Measurements from ENCODE around the gene SOD3. TPM values are rescaled to one million over a fixed set of nuclear protein-coding genes. Genes with fewer than 3 reads are reported as not detected.

SOD3 gene, protein sequence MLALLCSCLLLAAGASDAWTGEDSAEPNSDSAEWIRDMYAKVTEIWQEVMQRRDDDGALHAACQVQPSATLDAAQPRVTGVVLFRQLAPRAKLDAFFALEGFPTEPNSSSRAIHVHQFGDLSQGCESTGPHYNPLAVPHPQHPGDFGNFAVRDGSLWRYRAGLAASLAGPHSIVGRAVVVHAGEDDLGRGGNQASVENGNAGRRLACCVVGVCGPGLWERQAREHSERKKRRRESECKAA
- 62.4 TPM for total RNA-seq
- long read RNA-seq, transcript SOD3-201 (2 exons, 1,526 nt), result major isoform, 173 of 194 reads
- long read RNA-seq, partial matches to known transcripts, result 3 of 194 reads
- long read RNA-seq, other reads (novel, unspliced or antisense), result 18 of 194 reads

DNA sequence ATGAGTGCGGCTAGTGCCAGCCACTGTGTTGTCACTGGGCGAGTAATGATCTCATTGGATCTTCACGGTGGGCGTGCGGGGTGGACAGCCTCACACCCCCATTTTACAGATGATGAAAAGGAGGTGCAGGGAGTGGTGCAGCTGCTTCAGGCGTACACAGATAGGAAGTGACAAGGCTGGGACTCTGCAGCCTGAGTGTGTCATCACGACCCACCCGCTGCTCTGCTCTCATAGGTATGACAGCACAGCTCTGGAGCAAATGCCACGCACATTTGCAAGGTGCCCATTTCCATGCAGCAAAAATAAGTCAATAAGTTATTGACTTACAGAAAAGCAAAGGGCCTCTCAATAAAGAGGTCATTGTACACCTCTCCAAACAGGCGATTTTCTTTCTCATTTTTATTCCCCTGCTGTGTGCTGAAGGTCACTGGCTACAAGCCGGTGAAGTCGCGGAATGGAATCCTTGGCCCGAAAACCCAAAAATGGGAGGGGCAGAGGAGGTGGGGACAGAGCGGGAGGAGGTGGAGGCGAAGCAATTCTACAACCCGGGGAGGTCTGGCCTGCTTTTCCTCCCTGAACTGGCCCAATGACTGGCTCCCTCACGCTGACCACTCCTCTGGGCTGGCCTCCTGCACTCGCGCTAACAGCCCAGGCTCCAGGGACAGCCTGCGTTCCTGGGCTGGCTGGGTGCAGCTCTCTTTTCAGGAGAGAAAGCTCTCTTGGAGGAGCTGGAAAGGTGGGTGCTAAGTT, at the start of gene SOD3:
SOD3 (plus strand) TSS at position 658 of the 750 bp plus-strand sequence. CDS start 3,949 bp downstream, outside the sequence.
- intact Hi-C loops (cut with DNase I), result no loop called here
- ATAC-seq (ENCODE audit: poor library complexity) (peak; percentile 96), DNase-seq (peak; percentile 88)

DNA sequence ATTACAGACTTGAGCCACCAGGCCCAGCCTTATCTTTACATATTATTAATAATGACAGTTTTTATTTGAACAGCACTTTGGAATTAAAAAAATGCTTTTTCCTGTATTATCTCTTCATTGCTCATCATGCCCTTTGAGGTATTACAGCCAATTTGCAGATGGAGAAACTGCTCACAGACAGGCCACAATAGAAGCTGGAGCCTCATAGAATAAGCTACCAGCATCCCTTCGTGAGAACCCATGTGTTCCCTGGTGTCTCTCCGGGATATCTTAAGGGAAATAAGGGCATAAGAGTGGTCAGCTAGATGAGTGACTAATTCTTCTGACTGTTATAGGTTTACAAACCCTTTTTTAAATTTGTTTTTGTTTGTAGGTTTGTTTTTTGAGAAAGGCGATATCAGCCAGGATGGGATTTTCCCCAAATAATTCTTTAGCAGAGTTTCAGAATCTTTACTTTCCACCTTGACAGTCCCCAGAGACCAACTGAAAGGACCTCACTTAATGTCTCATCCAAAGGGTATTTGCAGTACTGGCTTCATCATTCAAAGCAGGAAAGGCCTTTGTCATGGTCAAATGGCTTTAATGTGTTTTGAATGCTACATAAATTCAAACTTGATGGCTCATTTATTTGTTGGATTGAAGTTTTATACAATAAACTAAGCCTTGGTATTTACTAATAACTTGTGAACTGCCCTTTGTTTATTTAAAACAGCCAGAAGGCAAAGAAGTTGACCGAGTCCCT, 48.0 kb upstream of the SOD3 start:
- DNase-seq, result no peak
- no peak for ATAC-seq (ENCODE audit: poor library complexity)
- intact Hi-C loops (cut with DNase I), result no loop called here

DNA sequence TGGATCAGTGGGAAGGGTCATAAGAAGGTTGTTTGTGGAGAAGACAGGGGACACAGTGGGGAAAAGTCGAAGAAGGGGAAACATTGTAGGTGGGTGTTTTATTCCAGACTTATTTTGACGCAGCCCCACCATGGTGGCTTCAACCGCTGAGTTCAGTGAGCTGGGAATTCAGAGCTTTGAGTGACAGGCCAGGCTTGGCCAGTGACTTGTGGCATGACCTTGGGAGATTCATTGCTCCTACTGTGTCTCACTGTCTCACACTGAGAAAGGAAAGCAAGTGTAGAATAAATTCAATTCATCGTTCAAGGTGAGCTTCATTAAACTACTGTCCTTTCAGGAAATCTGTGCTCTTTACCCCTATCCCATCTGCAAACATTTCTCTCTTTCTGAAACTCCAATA, 47.4 kb upstream of the SOD3 start:
- no peak for ATAC-seq (ENCODE audit: poor library complexity)
- no peak for DNase-seq
- intact Hi-C loops (cut with DNase I), result no loop called here

DNA sequence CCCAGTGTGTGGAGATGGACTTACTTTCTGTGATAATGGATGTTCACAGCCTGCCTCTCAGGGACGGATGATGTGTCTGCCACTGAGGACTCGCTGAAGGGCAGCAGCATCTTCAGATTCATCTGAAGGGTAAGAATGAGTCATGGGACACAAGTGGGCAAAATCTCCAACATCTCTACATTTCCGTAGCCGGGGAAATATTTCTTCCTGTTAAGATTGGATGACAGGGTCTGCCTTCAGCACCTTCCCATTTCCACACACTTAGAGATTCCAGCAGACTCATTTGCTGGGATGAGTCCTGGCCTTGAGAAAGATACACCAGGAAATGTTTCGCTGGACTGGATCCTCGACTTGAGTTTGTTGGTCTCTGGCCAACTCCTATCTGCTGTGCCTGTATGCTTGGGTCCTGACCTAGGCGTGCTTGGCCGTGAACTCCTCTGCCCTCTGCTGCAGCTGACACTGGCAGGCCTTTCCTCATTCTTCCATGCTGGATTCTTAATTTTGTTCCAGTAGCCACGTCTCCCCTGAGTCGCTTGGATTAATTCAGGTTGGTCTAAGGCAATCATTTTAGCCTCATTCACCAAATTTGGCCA, 46.5 kb upstream of the SOD3 start:
- ATAC-seq (ENCODE audit: poor library complexity) (peak; percentile 34), DNase-seq (no peak)
- intact Hi-C loops (cut with DNase I), result no loop called here

DNA sequence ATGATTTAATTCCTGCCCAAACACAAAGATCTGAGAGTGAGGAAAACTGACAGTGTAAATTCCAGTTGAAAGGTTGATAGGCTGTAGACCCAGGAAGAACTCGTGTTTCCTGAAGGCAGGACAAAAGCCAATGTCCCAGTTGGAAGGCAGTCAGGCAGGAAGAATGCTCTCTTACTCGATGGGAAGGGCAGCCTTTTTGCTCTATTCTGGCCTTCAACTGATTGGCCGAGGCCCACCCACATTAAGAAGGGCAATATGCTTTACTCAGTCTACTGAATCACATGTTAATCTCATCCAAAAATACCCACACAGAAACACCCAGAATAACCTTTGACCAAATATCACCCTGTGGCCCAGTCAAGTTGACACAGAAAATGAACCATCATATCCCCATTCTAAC, 45.3 kb upstream of the SOD3 start:
- DNase-seq (no peak), ATAC-seq (ENCODE audit: poor library complexity) (no peak)
- intact Hi-C loops (cut with DNase I), result no loop called here

DNA sequence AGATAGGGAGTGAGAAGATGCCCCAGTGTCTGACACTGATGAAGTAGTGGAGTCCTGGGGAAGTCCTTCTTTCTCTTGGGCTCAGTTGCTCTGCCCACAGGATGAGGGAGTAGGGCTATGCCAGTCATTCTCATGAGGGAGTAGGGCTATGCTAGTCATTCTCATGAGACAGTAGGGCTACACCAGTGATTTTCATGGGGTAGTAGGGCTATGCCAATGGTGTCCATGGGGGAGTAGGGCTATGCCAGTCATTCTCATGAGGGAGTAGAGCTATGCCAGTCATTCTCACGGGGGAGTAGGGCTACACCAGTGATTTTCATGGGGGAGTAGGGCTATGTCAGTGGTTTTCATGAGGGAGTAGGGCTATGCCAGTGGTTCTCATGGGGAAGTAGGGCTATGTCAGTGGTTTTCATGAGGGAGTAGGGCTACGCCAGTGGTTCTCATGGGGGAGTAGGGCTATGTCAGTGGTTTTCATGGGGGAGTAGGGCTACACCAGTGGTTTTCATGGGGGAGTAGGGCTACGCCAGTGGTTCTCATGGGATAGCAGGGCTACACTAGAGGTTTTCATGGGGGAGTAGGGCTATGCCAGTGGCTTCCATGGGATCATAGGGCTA, 43.3 kb upstream of the SOD3 start:
- intact Hi-C loops (cut with DNase I), result no loop called here
- DNase-seq (no peak), ATAC-seq (ENCODE audit: poor library complexity) (no peak)

DNA sequence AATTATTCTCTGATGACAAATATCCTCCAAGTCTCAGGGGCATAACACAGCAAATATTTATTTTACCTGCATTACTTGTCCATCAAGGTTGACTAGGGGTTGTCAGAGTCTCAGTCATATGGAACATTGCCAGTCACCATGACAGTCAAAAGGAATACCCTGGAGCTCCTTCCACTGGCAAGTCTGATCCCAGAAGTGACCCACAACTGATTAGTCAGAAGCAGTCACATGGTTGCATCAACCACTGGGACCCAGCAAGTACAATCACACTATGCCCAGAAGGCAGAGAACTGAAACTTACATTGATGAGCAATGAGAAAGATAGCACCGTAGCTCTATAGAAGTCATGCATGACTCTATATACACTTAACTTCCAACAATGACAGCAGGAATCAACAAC, 41.9 kb upstream of the SOD3 start:
- DNase-seq (no peak), ATAC-seq (ENCODE audit: poor library complexity) (no peak)
- intact Hi-C loops (cut with DNase I), result no loop called here

DNA sequence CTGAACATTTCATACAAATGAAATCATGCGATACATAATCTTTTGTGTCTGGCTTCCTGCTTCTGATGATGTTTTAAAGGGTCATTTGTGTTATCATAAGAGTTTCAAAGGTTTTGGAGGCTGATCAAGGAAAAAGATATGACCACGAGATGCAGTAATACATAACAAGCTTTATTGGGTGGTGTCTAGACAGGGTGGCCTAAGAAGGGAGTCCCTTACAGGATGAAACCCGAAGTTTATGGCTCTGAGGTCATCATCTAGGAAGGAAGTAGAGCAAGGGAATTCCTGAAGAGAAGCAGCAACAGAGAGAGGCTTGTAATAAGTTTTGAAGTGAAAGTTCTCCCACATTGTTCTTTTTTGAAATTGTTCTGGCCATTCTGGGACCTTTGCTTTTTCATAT, 40.8 kb upstream of the SOD3 start:
- DNase-seq (no peak), ATAC-seq (ENCODE audit: poor library complexity) (no peak)
- intact Hi-C loops (cut with DNase I), result no loop called here

DNA sequence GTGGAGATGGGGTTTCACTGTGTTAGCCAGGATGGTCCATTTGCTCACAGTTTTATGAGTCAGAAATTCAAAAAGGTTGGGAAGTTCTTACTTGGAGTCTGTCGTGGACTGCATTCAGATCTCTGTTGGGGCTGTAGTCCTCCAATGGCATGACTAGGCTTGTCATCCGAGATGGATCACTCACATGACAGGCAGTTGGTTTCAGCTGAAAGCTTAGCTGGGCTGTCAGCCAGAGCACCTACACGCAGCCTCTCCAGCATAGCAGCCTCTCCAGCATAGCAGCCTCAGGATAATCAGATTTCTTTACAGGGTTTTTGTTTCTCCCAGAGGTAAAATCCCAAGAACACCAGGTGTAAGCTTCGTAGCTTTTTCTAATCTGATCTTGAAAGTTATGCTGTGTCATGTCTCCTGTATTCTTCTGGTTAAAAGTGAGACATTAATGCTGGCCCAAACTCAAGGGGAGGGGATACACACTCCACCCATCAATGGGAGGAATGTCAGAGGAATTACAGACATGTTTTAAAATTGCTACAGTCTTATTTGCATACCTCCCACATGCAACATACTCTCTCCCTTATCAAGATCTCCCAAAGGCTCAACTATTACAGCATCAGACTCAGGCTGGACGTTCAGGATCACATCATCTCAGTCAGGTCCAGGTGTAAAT, 31.6 kb upstream of the SOD3 start:
- ATAC-seq (ENCODE audit: poor library complexity) (peak; percentile 60), DNase-seq (no peak)
- intact Hi-C loops (cut with DNase I), result no loop called here

DNA sequence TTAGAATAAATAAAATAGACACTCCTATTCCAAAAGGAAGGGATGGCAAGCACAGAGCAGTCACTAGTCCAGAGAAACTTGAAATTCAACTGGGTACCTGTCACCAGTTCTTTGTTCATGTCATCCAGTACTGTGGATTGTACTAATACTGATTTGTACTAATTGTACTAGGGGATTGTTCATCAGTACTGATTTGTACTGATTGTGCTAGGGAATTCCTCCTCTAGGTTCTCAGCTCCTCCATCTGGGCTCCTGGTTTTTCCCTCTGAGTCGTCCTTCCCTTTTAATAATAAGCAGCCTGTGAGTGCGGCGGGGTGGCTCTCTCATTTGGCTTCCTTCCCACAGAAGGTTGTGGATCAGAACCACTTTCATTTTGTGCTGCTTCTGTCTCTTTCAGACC, 31.0 kb upstream of the SOD3 start:
- intact Hi-C loops (cut with DNase I), result no loop called here
- no peak for DNase-seq
- ATAC-seq (ENCODE audit: poor library complexity), result no peak

DNA sequence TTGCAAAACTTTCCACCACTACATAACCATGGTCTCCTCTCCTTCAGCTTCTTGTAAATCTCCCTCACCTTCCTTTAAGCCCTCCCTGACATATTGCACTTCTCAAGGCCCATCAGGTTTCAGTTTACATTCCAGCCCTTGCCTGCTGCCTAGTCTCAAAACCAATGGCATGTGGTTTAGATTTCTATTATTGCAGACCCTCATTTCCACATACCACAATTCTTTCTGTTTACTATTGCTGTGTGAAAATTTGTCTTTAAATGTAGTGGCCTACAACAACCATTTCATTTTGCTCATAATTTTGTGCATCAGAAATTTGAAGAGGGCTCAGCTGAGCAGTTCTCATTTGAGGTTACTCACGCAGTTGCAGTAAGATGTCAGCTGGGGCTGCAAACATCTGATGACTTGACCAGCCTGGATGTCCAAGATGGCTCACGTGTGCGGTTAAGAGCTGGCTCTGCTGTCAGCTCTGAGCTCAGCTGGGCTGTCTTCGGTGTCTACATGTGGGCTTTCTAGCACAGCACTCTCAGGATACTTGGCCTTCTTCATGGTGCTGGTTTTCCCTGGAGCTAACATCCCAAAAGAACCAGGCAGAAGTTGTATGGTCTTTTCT, 29.9 kb upstream of the SOD3 start:
- no peak for DNase-seq
- intact Hi-C loops (cut with DNase I), result no loop called here
- ATAC-seq (ENCODE audit: poor library complexity), result no peak

DNA sequence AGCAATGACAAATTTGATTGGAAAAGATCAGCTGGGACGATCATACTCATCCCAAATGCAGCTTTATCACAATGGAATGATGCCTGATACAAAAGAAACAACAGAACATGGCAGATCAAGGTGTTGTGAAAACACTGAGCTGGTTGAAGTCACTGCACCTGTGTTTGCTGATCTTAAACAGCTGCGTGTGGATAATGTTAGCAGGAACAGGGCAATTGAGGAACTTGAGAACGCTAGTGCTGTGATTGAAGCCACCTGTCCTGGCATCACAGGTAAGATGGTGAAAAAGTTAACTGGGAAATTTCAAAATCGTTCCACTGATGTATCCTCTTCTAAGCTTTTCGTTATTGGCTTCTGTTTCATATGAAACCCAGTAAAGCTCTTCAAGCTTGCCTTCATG, 27.4 kb upstream of the SOD3 start:
- ATAC-seq (ENCODE audit: poor library complexity) (no peak), DNase-seq (no peak)
- intact Hi-C loops (cut with DNase I), result no loop called here

DNA sequence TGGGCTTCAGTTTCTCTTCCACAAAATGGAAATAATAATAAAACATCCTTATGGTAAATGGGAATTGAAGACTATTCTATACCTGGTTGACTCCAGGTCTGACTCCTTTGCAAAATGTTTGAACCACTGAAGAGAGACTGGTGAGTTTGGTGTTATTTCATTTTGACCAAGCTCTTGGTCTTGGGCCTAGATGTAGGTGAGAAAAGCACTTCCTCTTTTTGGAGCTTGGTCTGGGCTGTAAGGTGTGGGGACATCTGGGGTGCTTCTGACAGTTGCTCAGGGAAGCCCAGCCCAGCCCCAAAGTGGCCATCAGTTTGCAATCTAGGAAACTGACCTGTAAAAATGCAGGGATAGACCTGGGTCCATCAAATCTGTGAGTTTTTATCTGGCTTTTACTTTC, 26.8 kb upstream of the SOD3 start:
- intact Hi-C loops (cut with DNase I), result no loop called here
- ATAC-seq (ENCODE audit: poor library complexity) (no peak), DNase-seq (no peak)

DNA sequence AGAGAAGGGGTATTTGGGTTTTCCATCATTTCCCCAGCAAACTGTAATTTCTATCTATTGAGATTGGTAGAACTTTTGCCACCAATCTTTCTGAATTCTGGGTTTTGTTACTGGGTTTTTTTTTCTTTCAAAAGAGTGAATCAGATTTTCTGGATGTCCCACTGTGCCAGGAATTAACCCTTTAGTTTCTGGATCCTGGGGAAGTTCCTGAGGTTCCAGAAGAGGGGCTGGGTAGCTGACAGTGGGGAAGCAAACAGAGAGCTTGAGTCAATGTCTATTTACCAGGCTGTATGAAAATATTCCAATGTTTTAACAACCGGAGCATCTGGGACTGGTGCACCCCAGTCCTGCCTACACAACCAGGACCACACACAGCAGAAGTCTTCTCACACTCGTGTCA, 25.8 kb upstream of the SOD3 start:
- intact Hi-C loops (cut with DNase I), result no loop called here
- DNase-seq (no peak), ATAC-seq (ENCODE audit: poor library complexity) (no peak)

DNA sequence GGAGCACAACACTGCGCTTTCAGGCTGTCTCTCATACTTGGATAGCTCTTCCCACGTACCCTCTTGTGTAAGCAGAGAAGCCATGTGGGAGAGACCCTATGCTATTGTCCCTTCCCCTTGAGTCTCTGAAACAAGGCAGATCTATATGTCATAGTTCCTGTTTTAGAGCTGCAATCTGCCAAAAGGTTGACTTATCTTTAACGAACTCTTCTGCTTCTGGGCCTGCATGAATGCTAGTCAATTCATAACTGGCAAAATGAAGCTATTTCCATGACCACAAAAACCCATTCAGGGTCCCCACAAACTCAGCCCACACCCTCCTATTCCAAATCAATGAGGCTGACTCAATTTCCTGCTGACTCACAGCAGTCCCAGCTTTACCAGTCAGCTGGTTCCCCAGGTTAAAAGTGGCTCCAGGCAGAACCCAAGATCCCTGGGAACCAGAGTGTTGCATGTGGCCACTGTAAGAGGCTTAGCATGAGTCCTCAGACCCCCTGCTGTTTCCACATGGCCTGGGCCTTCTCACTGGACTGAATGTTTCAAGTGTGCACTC, 25.3 kb upstream of the SOD3 start:
- DNase-seq, result no peak
- no peak for ATAC-seq (ENCODE audit: poor library complexity)
- intact Hi-C loops (cut with DNase I), result no loop called here

DNA sequence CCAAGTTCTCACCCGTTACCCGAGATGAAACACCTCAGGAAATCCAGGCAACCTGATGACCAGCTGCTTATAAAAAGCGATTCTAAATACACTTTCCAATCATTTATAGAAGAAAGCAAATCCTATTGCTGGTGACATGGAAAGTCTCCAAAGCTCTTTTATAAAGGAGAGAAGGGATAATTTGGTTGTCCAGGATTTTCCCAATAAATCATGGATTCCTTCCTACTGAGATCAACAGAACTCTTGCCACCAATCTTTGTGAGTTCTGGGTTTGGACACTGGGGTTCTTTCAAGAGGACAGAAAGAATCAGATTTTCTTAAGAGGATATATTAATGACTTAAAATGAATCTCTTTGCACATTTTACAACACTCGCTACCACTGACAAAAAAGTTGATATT, 24.7 kb upstream of the SOD3 start:
- intact Hi-C loops (cut with DNase I), result no loop called here
- DNase-seq, result no peak
- ATAC-seq (ENCODE audit: poor library complexity), result no peak

DNA sequence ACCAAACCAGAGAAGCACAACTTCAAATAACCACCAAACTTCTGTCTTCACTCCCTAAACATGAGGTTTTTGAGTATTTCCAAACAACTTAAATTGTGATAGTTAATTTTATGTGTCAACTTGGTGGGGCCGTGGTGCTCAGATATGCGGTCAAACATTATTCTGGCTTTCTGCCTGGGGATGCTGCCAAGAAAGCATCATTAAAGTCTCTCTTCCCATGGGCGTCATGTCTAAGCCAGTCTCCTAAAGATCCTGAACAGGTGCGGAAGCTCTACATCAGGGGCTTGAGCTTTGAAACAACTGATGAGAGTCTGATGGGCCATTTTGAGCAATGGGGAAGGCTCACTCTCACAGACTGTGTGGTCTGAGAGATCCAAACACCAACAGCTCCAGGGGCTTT, 24.1 kb upstream of the SOD3 start:
- ATAC-seq (ENCODE audit: poor library complexity), result no peak
- intact Hi-C loops (cut with DNase I), result no loop called here
- no peak for DNase-seq
